Measurements from ENCODE around the gene PLCD4.

Gene PLCD4

GRCh38 chr2:218642121-218642656, 34.5 kb downstream of the PLCD4 start:
- H3K27me3 ChIP-seq (ENCODE audit: control insufficient read depth, insufficient read depth, low read length) = no peaks in the 10 kb centered on the region
- no peak overlapping the region for H3K27ac ChIP-seq
- no peak overlapping the region for H3K4me2 ChIP-seq (ENCODE audit: low read length)
- no peak overlapping the region for H3K4me3 ChIP-seq (ENCODE audit: low read depth, low read length)
- no peak overlapping the region for H3K9ac ChIP-seq
- peaks cover 4% of the 10 kb centered on the region for H3K79me2 ChIP-seq
- H3K4me1 ChIP-seq = no peaks in the 10 kb centered on the region
- H3K9me3 ChIP-seq (ENCODE audit: control insufficient read depth, low read length) = no peaks in the 10 kb centered on the region
- TF ChIP-seq CTCF (IDR thresholded peaks at IDR 0.05) = no peak
- no peaks in the 10 kb centered on the region for H3K36me3 ChIP-seq (ENCODE audit: control insufficient read depth, insufficient read depth, low read length)
- no peak overlapping the region for H2AFZ ChIP-seq

- Histone ChIP-seq H3K36me3 (ENCODE audit: control insufficient read depth, insufficient read depth, low read length) (no peaks in the 10 kb centered on the region), H3K4me2 (ENCODE audit: low read length) (no peak overlapping the region), H3K4me3 (ENCODE audit: low read depth, low read length) (no peak overlapping the region), H3K27me3 (ENCODE audit: control insufficient read depth, insufficient read depth, low read length) (no peaks in the 10 kb centered on the region), H3K9ac (no peak overlapping the region), H3K79me2 (peaks cover 4% of the 10 kb centered on the region), H3K27ac (no peak overlapping the region), H3K4me1 (no peaks in the 10 kb centered on the region), H2AFZ (no peak overlapping the region), H3K9me3 (ENCODE audit: control insufficient read depth, low read length) (no peaks in the 10 kb centered on the region)
- no peak for TF ChIP-seq CTCF (IDR thresholded peaks at IDR 0.05)
Observed at GRCh38 chr2:218642786-218643185, 35.1 kb downstream of the PLCD4 start.

- Histone ChIP-seq H3K4me1 (no peaks in the 10 kb centered on the region), H3K79me2 (peaks cover 4% of the 10 kb centered on the region), H3K4me3 (ENCODE audit: low read depth, low read length) (no peak overlapping the region), H3K36me3 (ENCODE audit: control insufficient read depth, insufficient read depth, low read length) (no peaks in the 10 kb centered on the region), H3K9me3 (ENCODE audit: control insufficient read depth, low read length) (no peaks in the 10 kb centered on the region), H3K4me2 (ENCODE audit: low read length) (no peak overlapping the region), H3K9ac (no peak overlapping the region), H3K27me3 (ENCODE audit: control insufficient read depth, insufficient read depth, low read length) (no peaks in the 10 kb centered on the region), H2AFZ (no peak overlapping the region), H3K27ac (no peak overlapping the region)
- no peak for TF ChIP-seq CTCF (IDR thresholded peaks at IDR 0.05)
Observed at GRCh38 chr2:218643751-218644310, 36.1 kb downstream of the PLCD4 start.

GRCh38 chr2:218644721-218645120, 37.0 kb downstream of the PLCD4 start:
- Histone ChIP-seq H3K36me3 (ENCODE audit: control insufficient read depth, insufficient read depth, low read length) (no peaks in the 10 kb centered on the region), H3K9me3 (ENCODE audit: control insufficient read depth, low read length) (no peaks in the 10 kb centered on the region), H3K4me2 (ENCODE audit: low read length) (no peak overlapping the region), H3K4me1 (no peaks in the 10 kb centered on the region), H2AFZ (no peak overlapping the region), H3K9ac (no peak overlapping the region), H3K27ac (no peak overlapping the region), H3K79me2 (no peaks in the 10 kb centered on the region), H3K27me3 (ENCODE audit: control insufficient read depth, insufficient read depth, low read length) (no peaks in the 10 kb centered on the region), H3K4me3 (ENCODE audit: low read depth, low read length) (no peak overlapping the region)
- TF ChIP-seq CTCF (IDR thresholded peaks at IDR 0.05) = no peak

- TF ChIP-seq CTCF (IDR thresholded peaks at IDR 0.05) = no peak
- H3K9me3 ChIP-seq (ENCODE audit: control insufficient read depth, low read length) = no peaks in the 10 kb centered on the region
- H2AFZ ChIP-seq = no peak overlapping the region
- H3K36me3 ChIP-seq (ENCODE audit: control insufficient read depth, insufficient read depth, low read length) = no peaks in the 10 kb centered on the region
- no peak overlapping the region for H3K27ac ChIP-seq
- H3K4me3 ChIP-seq (ENCODE audit: low read depth, low read length) = no peak overlapping the region
- H3K4me1 ChIP-seq = no peaks in the 10 kb centered on the region
- no peaks in the 10 kb centered on the region for H3K79me2 ChIP-seq
- no peaks in the 10 kb centered on the region for H3K27me3 ChIP-seq (ENCODE audit: control insufficient read depth, insufficient read depth, low read length)
- no peak overlapping the region for H3K9ac ChIP-seq
- no peak overlapping the region for H3K4me2 ChIP-seq (ENCODE audit: low read length)
Observed at GRCh38 chr2:218645126-218645525, 37.4 kb downstream of the PLCD4 start.
